ENCODE measurements around the gene FKBP4. TPM values are rescaled to one million over a fixed set of nuclear protein-coding genes. Genes with fewer than 3 reads are reported as not detected.

The FKBP4 gene
- total RNA-seq, 1 donor from 2014 or later = 84.7 TPM

DNA sequence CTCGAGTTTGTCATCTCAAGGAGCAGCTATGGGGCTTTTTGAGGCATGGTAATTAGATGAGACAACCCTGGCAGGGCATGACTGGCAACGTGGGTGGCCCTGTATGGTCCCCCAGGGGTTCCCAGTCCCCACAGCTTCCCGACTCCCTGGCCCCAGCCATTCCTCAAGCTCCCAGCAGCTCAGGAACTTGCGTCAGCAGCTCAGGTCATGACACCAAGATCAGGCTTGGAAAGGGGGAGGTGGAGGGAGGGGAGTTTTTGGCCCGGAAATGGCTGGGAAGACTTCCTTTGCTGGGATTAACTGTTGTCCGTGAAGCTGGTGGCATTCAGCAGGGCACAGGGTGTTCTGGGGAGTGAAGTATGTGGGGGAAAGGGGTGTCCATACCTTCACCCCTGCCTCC, 50.5 kb downstream of the FKBP4 start:
- H3K36me3 Mint-ChIP-seq = peaks cover 4% of the 10 kb centered on the region
- H3K9me3 Mint-ChIP-seq = no peaks in the 10 kb centered on the region
- no peak overlapping the region for H3K4me3 Mint-ChIP-seq
- no peak overlapping the region for H3K27ac Mint-ChIP-seq
- TF ChIP-seq, protein P1, sequence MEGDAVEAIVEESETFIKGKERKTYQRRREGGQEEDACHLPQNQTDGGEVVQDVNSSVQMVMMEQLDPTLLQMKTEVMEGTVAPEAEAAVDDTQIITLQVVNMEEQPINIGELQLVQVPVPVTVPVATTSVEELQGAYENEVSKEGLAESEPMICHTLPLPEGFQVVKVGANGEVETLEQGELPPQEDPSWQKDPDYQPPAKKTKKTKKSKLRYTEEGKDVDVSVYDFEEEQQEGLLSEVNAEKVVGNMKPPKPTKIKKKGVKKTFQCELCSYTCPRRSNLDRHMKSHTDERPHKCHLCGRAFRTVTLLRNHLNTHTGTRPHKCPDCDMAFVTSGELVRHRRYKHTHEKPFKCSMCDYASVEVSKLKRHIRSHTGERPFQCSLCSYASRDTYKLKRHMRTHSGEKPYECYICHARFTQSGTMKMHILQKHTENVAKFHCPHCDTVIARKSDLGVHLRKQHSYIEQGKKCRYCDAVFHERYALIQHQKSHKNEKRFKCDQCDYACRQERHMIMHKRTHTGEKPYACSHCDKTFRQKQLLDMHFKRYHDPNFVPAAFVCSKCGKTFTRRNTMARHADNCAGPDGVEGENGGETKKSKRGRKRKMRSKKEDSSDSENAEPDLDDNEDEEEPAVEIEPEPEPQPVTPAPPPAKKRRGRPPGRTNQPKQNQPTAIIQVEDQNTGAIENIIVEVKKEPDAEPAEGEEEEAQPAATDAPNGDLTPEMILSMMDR (IDR thresholded peaks at IDR 0.05; ENCODE audit: unreplicated experiment) = no peak
- peaks cover 8% of the 10 kb centered on the region for H3K4me1 Mint-ChIP-seq
- no peak for DNase-seq (ENCODE audit: low spot score in 2 of 2, unreplicated experiment in 2 of 2)
- H3K27me3 Mint-ChIP-seq (ENCODE audit: low read depth) = no peaks in the 10 kb centered on the region

DNA sequence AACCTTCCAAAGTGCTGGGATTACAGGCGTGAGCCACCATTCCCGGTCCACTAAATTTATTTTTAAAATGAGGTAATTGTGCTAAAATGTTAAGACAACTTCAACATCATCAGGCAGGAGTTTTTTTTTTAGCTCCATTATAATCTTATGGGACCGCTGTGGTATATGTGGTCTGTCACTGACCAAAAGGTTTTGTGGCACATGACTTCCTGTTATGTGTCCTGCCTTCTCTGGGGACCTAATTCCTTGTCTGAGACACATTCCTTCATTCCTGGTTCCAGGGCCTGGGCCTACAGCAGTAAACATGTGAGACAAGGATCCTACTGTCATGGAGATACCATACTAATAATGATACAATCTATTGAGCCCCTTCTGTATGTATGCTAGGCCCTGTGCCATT, 57.2 kb downstream of the FKBP4 start:
- no peaks in the 10 kb centered on the region for H3K27me3 Mint-ChIP-seq (ENCODE audit: low read depth)
- no peaks in the 10 kb centered on the region for H3K9me3 Mint-ChIP-seq
- H3K36me3 Mint-ChIP-seq = peaks cover 2% of the 10 kb centered on the region
- no peak for DNase-seq (ENCODE audit: low spot score in 2 of 2, unreplicated experiment in 2 of 2)
- no peak overlapping the region for H3K27ac Mint-ChIP-seq
- no peak overlapping the region for H3K4me3 Mint-ChIP-seq
- TF ChIP-seq, protein P1 (IDR thresholded peaks at IDR 0.05; ENCODE audit: unreplicated experiment) = no peak
- peaks cover 5% of the 10 kb centered on the region for H3K4me1 Mint-ChIP-seq

DNA sequence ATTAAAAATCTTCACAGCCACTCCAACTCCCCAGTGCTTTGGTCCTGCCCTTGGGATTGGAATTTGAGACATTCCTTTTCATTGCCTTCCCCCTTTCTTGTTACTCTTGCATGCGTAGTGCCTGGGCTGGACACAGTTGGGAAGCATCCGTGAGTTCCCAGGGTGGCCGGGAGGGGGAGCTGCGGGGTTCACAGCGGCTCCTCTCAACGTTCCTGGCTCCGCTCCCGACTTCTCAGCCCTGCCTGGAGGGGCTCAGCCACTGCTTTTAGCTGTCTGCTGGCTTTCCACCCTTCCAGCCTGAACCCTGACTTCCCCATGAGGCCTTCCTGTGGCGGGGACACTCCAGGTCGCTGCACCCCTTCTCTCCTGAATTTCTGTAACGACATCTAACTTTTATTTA, 58.9 kb downstream of the FKBP4 start:
- H3K4me3 Mint-ChIP-seq = no peak overlapping the region
- no peak overlapping the region for H3K27ac Mint-ChIP-seq
- no peaks in the 10 kb centered on the region for H3K36me3 Mint-ChIP-seq
- no peaks in the 10 kb centered on the region for H3K9me3 Mint-ChIP-seq
- H3K4me1 Mint-ChIP-seq = peaks cover 5% of the 10 kb centered on the region
- TF ChIP-seq, protein P1 (IDR thresholded peaks at IDR 0.05; ENCODE audit: unreplicated experiment) = peak; percentile 76
- H3K27me3 Mint-ChIP-seq (ENCODE audit: low read depth) = no peaks in the 10 kb centered on the region
- peak; percentile 81 to 92 for DNase-seq (ENCODE audit: low spot score in 2 of 2, unreplicated experiment in 2 of 2)

Other genes with a start within 250 kb of the FKBP4 start
- 57.4 to 60.0 TPM (median 59.3 TPM) in 3 replicates for gene ITFG2, start 17.7 kb downstream of the FKBP4 start, total RNA-seq
- gene NRIP2, start 40.1 kb downstream of the FKBP4 start, total RNA-seq = 0.14 TPM in 1 of 3 replicates, not detected in the others
- not detected in 3 replicates for gene TEX52, start 62.1 kb downstream of the FKBP4 start, total RNA-seq
- 22.6 to 25.4 TPM (median 24.9 TPM) in 3 replicates for gene FOXM1, start 82.2 kb downstream of the FKBP4 start, total RNA-seq
- 27.2 to 33.2 TPM (median 28.2 TPM) in 3 replicates for gene RHNO1, start 82.3 kb downstream of the FKBP4 start, total RNA-seq
- 24.0 to 26.4 TPM (median 25.2 TPM) in 3 replicates for gene TULP3, start 95.9 kb downstream of the FKBP4 start, total RNA-seq
- 32.0 to 39.0 TPM (median 32.3 TPM) in 3 replicates for gene TEAD4, start 164.4 kb downstream of the FKBP4 start, total RNA-seq

Data from mesothelial cell of epicardium (in vitro differentiated cells).